ENCODE measurements around the gene PXDN. TPM values are rescaled to one million over a fixed set of nuclear protein-coding genes. Genes with fewer than 3 reads are reported as not detected.

PXDN gene
- total RNA-seq, 1 donor from 2014 or later = 36.3 TPM

DNA sequence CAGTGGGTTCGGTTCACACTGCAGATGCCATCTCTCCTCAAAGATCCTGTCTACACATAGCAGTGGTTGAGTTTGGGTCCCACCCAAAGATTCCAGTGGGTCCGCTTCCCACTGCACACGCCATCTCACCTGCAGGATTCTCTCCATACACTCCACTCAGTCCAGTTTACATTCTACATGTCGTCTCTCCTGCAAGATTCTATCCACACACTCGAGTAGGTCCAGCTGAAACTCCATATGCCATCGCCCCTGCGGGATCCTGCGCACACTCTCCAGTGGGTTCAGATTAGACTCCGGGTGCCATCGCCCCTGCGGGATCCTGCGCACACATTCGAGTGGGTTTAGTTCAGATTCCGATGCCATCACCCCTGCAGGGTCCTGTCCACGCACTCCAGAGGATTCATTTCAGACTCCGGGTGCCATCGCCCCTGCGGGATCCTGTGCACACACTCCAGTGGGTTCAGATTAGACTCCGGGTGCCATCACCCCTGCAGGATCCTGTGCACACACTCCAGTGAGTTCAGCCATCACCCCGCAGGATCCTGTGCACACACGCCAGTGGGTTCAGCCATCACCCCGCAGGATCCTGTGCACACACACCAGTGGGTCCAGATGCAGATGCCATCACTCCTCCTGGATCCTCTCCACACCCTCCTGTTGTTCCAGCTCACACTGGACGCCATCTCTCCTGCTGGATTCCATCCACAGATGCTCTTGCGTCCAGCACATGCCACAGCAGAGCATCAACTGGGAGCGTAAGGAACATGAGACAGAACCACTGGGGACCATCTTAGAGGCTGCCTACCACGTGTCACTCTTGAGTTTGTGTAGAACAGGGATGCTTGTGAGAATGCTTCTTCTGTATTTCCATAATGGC is 3.0 kb upstream of the PXDN start:
- no peak for TF ChIP-seq CTCF (IDR thresholded peaks at IDR 0.05)
- ATAC-seq = no peak
- intact Hi-C loops (cut with DNase I) = no loop called here
- H3K27ac ChIP-seq = no peak overlapping the region
- no peaks in the 10 kb centered on the region for H3K36me3 ChIP-seq
- H3K9me3 ChIP-seq = no peaks in the 10 kb centered on the region
- no peak overlapping the region for H3K4me3 ChIP-seq
- DNase-seq = no peak
- peaks cover 18% of the 10 kb centered on the region for H3K4me1 ChIP-seq
- H3K27me3 ChIP-seq (ENCODE audit: low read depth) = peaks cover 26% of the 10 kb centered on the region

GRCh38 chr2:1746174-1747064 is 2.1 kb upstream of the PXDN start:
- DNase-seq (no peak), ATAC-seq (no peak)
- H3K9me3 ChIP-seq = no peaks in the 10 kb centered on the region
- intact Hi-C loops (cut with DNase I) = no loop called here
- H3K4me3 ChIP-seq = no peak overlapping the region
- peaks cover 23% of the 10 kb centered on the region for H3K4me1 ChIP-seq
- no peaks in the 10 kb centered on the region for H3K36me3 ChIP-seq
- no peak overlapping the region for H3K27ac ChIP-seq
- peaks cover 22% of the 10 kb centered on the region for H3K27me3 ChIP-seq (ENCODE audit: low read depth)
- TF ChIP-seq CTCF (IDR thresholded peaks at IDR 0.05) = no peak

DNA sequence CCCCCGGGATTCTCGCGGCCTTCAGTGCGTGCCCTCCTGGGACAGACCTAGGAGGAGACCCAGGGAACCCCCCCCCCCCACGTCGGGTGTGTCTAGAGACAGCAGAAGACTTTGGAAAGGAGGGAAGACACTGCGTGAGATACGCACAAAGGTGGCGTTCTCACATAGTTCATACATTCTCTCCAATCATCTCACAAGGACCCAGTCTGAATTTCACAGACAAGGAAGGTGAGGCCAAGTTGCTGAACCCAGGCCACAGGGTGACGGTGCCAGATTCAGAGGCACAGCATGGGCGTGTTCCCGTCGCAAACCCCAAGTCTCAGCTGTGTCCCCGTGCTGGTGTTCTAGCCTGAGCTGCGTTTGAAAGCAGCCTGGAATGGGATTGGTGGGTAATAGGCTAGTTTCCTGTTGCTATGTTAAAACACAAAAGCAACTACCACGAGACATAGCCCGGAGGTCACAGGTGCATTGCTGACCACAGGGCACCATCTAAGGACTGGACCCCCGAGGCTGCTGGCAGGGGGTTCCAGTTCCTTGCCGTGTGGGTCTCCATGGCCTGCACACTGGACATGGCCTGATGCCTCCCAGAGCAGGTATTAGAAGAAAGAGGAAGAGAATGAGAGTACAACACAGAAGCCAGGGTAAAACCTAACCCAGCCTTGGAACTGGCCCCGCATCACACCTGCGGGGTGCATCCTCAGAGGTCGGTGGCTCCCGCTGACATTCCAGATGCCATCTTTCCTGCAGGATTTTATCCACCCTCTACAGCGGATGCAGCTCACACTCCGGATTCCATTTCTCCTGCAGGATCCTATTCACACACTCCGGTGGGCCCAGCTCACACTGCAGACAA is 1.1 kb upstream of the PXDN start:
- H3K27me3 ChIP-seq (ENCODE audit: low read depth) = peaks cover 22% of the 10 kb centered on the region
- TF ChIP-seq CTCF (IDR thresholded peaks at IDR 0.05) = no peak
- intact Hi-C loops (cut with DNase I) = no loop called here
- ATAC-seq = no peak
- no peaks in the 10 kb centered on the region for H3K9me3 ChIP-seq
- peaks cover 23% of the 10 kb centered on the region for H3K4me1 ChIP-seq
- DNase-seq = no peak
- H3K27ac ChIP-seq = peak overlapping the region; percentile 78
- H3K4me3 ChIP-seq = peak overlapping the region; percentile 68
- no peaks in the 10 kb centered on the region for H3K36me3 ChIP-seq

- peak; percentile 32 to 57 for ATAC-seq
- peaks cover 22% of the 10 kb centered on the region for H3K27me3 ChIP-seq (ENCODE audit: low read depth)
- H3K4me1 ChIP-seq = peaks cover 29% of the 10 kb centered on the region
- intact Hi-C loops (cut with DNase I) = no loop called here
- no peaks in the 10 kb centered on the region for H3K36me3 ChIP-seq
- no peak for TF ChIP-seq CTCF (IDR thresholded peaks at IDR 0.05)
- DNase-seq = peak; percentile 52
- no peaks in the 10 kb centered on the region for H3K9me3 ChIP-seq
- H3K27ac ChIP-seq = peak overlapping the region; percentile 78
- peak overlapping the region; percentile 68 for H3K4me3 ChIP-seq
Observed at GRCh38 chr2:1744151-1744445, 217 bp downstream of the PXDN start.

All from lower lobe of right lung (tissue), 2 donors.